Stimulated activated naive B cell treated with anti-CD40 and anti-IgM and Interleukin-4, amounts not matched to agents 10 μg/mL and 1 μg/mL and 100 μg/mL, for 72 hours (primary cell): ENCODE data around the gene XPO5.
A peak's percentile ranks its signal among the peaks of the same experiment; 100 is the strongest.

Experiments
- ATAC-seq, 2 donors: fragments of 150-1000 bp; cut with Tn5 transposase; replicated peaks; 2 replicates each; pipeline ENCODE4 v1.10.0; 2021; ENCODE audit warnings: moderate library complexity in 1 of 2
- DNase-seq: peaks from one replicate; pipeline ENCODE4 v3.0.0; 2021
- H3K27ac Mint-ChIP-seq: one replicate; pipeline ENCODE4 v1.8.0; 2022; ENCODE audit warnings: mild to moderate bottlenecking, mixed read lengths
- H3K27me3 Mint-ChIP-seq, 2 donors: one replicate each; pipeline ENCODE4 v1.8.0; 2022; ENCODE audit warnings: mixed read lengths in 2 of 2
- H3K36me3 Mint-ChIP-seq, 2 donors: one replicate each; pipeline ENCODE4 v1.8.0; 2022; ENCODE audit warnings: mixed read lengths in 2 of 2, mild to moderate bottlenecking in 1 of 2
- H3K4me1 Mint-ChIP-seq, 2 donors: one replicate each; pipeline ENCODE4 v1.8.0; 2022; ENCODE audit warnings: mixed read lengths in 2 of 2, mild to moderate bottlenecking in 1 of 2
- H3K4me3 Mint-ChIP-seq, 2 donors: one replicate each; pipeline ENCODE4 v1.8.0; 2022; ENCODE audit warnings: mild to moderate bottlenecking in 2 of 2, mixed read lengths in 2 of 2, moderate library complexity in 1 of 2
- H3K9me3 Mint-ChIP-seq, 2 donors: one replicate each; pipeline ENCODE4 v1.8.0; 2022; ENCODE audit warnings: mixed read lengths in 2 of 2, mild to moderate bottlenecking in 1 of 2

XPO5 gene

DNA sequence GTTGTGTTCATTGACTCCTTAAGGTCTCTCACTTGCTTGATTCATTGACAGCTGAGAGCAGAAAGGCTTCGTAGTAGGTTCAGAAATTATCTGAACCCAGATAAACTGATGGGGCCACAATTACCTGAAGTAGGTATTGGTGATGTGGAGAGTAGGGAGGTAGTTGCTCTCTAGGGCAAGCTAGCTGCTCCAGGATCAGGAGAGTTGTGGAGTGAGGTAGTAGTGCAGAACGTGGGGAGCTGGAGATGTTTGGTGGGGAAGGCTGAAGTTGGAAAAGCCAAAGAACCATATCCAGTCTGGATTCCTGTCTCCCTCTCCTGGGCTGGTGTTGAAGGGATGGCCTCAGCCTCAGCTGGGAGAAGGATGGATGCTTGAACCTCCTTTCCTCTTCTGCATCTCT lies 82.6 kb downstream of the XPO5 start:
- no peaks in the 10 kb centered on the region for H3K9me3 Mint-ChIP-seq
- H3K27me3 Mint-ChIP-seq = no peaks in the 10 kb centered on the region
- DNase-seq (no peak), ATAC-seq (no peak)
- H3K4me1 Mint-ChIP-seq = peaks cover 19 to 38% of the 10 kb centered on the region in 2 donors
- H3K4me3 Mint-ChIP-seq = no peak overlapping the region
- peaks cover 13 to 21% of the 10 kb centered on the region in 2 donors for H3K36me3 Mint-ChIP-seq
- H3K27ac Mint-ChIP-seq = no peak overlapping the region

DNA sequence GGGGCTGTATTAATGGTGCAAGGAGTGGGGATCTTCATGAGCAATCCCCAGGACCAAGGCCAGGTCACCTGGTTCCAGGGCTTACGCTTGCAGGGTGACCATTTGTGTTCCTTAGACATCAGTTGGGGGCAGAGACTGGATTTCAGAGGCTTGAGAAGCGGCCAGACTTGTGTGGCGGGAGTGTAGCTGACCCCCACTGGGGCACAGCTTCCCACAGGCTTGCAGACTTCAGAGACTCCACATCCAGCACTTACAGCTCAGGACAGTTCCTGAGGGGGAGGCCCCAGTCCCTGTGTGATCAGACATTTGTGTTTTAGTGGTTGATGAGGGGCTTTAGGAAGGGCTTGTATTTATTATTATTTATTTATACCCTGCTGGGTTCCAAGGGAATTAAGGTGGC lies 83.2 kb downstream of the XPO5 start:
- Mint-ChIP-seq H3K4me1 (peaks cover 19 to 41% of the 10 kb centered on the region in 2 donors), H3K36me3 (peaks cover 13 to 23% of the 10 kb centered on the region in 2 donors), H3K9me3 (no peaks in the 10 kb centered on the region), H3K27ac (no peak overlapping the region), H3K4me3 (no peak overlapping the region), H3K27me3 (no peaks in the 10 kb centered on the region)
- DNase-seq = no peak
- no peak for ATAC-seq

DNA sequence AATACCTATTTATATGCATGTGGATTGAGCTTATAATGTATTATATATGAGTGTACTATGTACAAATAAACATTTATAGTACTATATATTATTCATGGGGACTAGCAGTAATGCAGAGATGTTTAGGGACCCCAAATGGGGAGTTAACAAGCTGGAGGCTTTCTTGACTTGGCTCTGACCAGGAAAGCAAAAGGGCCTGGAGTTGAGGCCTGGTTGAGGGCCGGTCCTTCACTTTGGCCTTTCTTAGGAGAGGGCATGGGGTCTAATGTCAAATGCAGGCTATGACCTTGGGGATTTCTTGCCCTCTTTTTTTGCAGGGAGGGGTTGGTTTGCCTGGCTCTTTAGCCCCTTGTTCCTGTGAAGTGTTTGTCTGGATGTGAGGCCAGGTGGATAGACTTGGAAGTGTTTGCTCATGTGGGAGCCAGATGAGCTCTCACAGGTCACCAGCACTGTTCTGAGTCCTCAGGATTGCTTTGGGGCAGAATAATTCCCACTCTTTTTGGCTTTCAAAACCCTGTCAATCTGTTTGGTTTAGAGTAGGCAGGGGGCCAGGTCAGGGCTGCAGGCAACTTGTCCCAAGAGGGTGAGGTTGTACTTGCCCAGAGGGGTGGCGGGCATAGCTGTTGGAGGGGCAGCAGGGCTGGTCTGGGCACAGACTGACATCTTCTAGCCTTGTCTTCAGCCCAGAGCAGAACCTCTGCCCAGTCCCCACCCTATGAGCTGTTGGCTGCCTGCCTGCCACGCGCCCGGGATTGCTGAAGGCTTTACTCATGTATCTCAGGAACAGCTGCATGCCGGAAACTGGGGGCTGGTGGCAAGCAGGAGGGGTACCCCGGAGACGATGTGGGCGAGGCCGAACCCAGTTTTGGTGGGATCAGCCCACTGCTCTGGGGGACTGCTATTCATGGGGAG lies 83.8 kb downstream of the XPO5 start:
- Mint-ChIP-seq H3K27me3 (no peaks in the 10 kb centered on the region), H3K4me1 (peaks cover 19 to 41% of the 10 kb centered on the region in 2 donors), H3K4me3 (no peak overlapping the region), H3K9me3 (no peaks in the 10 kb centered on the region), H3K36me3 (peaks cover 9 to 23% of the 10 kb centered on the region in 2 donors), H3K27ac (no peak overlapping the region)
- ATAC-seq = no peak
- no peak for DNase-seq

DNA sequence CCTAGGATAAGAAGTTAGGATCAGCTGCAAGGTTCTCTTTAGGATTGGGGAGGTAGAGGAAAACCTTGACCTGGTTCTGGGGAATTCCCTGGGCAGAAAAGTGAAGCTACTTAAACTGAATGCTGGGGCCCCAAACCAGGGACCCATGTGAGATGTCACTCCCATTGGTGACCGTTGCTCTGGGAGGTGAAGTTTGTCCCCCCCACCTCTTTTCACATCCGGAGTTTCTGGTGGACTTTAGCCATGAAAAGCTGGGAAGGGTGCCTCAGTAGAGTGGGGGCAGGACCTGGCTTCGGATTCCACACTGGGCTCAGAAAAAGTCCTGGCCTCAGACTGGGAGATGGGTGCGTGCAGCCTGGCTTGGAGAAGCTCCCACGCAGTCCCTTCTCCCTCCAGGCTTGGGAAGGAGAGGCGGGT lies 85.3 kb downstream of the XPO5 start:
- ATAC-seq = no peak
- H3K9me3 Mint-ChIP-seq = no peaks in the 10 kb centered on the region
- peaks cover 19 to 41% of the 10 kb centered on the region in 2 donors for H3K4me1 Mint-ChIP-seq
- DNase-seq = no peak
- H3K4me3 Mint-ChIP-seq = no peak overlapping the region
- H3K27me3 Mint-ChIP-seq = no peaks in the 10 kb centered on the region
- no peak overlapping the region for H3K27ac Mint-ChIP-seq
- peaks cover 8 to 27% of the 10 kb centered on the region in 2 donors for H3K36me3 Mint-ChIP-seq

DNA sequence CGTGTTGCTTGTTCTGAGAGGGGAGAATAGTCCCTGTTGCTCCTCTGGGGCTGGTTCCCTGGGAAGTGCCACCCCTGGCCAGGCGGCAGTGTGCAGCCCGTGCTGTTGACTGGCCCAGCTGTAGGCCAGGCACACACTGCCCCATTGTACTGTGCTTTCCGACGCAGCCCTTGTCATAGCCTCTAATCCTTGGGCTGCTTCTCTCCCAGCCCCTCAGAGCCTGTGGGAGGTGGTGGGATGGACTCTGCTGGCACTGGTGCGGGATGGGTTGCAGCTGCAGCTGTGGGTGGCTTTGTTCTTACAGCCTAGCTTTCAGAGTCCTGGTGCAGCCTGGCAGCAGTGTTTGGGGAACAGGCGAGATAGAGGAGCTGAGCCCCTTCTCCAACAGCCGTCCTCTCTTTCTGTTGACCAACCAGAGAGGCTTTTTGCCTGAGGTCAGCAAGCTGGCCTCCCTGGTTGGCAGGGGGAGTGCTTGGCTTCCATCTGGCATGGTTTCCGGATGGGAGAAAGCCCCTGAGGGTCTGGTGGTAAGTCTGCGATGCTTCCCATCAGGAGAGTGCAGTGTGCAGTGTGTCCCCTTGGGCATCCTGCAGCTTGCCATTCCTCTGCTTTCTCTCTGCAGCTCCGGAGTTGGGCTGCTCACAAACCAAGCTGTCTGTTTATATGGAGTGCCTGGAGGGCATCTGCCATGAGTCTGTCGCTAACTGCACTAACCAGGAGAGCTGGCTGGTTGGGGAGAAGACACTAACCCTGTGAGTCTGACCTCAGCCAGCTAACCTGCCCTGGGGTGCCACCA lies 86.4 kb downstream of the XPO5 start:
- H3K27me3 Mint-ChIP-seq = no peaks in the 10 kb centered on the region
- ATAC-seq = no peak
- peak overlapping the region; percentile 20 for H3K27ac Mint-ChIP-seq
- H3K4me1 Mint-ChIP-seq = peaks cover 17 to 40% of the 10 kb centered on the region in 2 donors
- H3K36me3 Mint-ChIP-seq = peaks cover 8 to 30% of the 10 kb centered on the region in 2 donors
- no peaks in the 10 kb centered on the region for H3K9me3 Mint-ChIP-seq
- H3K4me3 Mint-ChIP-seq = no peak overlapping the region
- no peak for DNase-seq

DNA sequence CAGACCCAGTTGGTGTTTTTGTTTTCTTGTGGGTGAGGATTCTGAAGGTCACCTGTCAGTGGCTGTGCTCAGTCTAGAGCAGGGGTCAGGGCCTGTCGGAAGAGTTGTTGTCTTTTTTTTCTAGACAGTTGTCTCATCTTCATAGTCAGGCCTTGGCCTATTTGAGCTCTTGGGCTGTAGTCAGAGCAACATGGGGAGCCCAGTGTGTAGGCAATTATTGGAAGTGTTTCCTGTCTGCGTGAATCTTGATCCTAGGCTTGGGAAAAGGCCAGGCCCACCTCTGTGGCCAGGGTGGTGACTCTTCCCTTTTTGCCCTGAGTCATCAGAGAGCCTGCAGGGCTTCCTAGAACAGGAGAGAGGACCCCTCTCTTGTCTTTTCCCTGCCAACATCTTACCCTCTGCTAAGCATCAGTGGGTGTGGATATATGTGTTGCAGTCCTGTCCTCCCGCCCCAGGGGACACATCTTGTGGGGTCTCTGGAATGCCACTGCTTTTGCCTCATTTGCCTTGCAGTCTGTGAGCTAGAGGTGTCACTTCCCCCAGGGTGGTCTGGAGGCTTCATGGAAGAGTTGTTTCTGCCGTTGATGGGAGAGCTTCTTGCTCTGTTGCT lies 87.1 kb downstream of the XPO5 start:
- Mint-ChIP-seq H3K36me3 (peaks cover 8 to 27% of the 10 kb centered on the region in 2 donors), H3K27ac (peak overlapping the region; percentile 59), H3K4me3 (no peak overlapping the region), H3K4me1 (peaks cover 17 to 36% of the 10 kb centered on the region in 2 donors), H3K27me3 (no peaks in the 10 kb centered on the region), H3K9me3 (no peaks in the 10 kb centered on the region)
- DNase-seq (no peak), ATAC-seq (no peak)

DNA sequence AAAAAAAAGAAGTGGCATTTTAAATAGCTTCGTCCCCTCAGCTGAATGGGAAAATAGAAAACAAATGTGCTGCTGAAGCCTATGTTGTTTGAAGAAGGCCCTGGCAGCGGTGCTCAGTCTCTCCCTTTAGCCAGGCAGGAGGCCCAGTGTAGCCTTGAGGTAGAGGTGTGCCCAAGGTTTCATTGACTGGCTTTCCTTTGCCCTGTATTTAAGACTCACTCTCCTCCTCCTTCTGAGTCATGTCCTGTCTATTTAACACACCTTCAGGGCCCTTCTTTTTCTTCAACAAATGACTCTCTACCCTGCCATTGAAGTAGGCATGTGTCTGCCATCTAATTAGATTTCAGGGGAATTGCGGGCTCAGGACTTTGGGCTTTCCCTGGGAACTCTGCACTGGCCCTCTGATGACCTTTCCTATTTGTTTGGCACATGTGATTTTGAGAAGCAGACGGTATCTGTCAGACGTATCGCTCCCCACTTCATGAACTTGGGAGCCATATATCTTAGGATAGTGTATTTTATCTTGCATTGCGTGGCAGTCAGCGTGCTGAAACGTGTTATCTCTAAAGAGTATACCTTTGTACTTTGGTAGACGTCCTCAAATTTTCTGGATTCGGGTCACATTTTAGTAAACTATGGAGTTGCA lies 94.1 kb downstream of the XPO5 start:
- Mint-ChIP-seq H3K9me3 (no peaks in the 10 kb centered on the region), H3K4me3 (no peak overlapping the region), H3K4me1 (peaks cover 33 to 48% of the 10 kb centered on the region in 2 donors), H3K36me3 (peaks cover 5 to 15% of the 10 kb centered on the region in 2 donors), H3K27me3 (no peaks in the 10 kb centered on the region), H3K27ac (no peak overlapping the region)
- no peak for ATAC-seq
- no peak for DNase-seq

DNA sequence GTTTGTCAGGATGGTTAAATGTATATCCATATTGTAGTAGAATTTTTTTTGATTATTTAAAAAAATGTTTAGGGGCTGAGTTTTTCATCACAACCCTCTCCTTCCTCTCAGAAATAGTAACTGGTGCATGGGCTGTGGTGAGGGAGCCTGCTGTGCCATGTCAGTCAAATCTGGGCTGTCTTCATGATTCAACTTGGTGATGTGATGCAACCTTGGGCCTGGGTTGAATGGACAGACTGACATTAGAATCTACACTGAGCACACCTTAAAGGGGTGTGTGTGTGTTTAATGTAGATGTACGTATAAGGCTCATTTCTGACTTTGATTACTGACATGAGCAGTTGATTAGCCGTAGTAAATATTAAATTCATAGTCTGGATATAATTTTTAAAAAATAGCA lies 94.8 kb downstream of the XPO5 start:
- Mint-ChIP-seq H3K4me3 (no peak overlapping the region), H3K9me3 (no peaks in the 10 kb centered on the region), H3K27ac (no peak overlapping the region), H3K36me3 (peaks cover 5 to 13% of the 10 kb centered on the region in 2 donors), H3K27me3 (no peaks in the 10 kb centered on the region), H3K4me1 (peaks cover 33 to 50% of the 10 kb centered on the region in 2 donors)
- ATAC-seq = no peak
- DNase-seq = no peak

DNA sequence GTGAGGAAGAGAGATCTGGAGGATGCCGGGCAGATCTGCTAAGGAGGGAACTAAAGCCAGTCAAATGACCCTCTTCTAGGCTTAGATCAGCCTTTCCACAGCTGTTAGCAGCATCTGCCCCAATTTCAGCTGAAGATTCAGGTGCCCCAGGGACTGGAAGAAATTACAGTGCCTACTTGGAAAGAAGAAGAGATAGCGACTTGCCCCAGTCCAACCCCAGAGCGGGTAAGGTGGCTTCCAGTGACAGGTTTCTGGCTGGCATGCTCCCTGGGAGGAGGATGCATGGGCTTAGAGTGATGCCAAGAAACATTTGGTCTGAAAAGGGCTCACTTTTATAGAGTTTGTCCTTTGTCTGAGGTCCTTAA lies 97.8 kb downstream of the XPO5 start:
- Mint-ChIP-seq H3K27ac (peak overlapping the region; percentile 99), H3K4me3 (peak overlapping the region; percentile 97 to 99), H3K4me1 (peaks cover 28 to 45% of the 10 kb centered on the region in 2 donors), H3K9me3 (no peaks in the 10 kb centered on the region), H3K27me3 (no peaks in the 10 kb centered on the region), H3K36me3 (peaks cover 5% of the 10 kb centered on the region in 2 donors)
- DNase-seq (no peak), ATAC-seq (no peak)

DNA sequence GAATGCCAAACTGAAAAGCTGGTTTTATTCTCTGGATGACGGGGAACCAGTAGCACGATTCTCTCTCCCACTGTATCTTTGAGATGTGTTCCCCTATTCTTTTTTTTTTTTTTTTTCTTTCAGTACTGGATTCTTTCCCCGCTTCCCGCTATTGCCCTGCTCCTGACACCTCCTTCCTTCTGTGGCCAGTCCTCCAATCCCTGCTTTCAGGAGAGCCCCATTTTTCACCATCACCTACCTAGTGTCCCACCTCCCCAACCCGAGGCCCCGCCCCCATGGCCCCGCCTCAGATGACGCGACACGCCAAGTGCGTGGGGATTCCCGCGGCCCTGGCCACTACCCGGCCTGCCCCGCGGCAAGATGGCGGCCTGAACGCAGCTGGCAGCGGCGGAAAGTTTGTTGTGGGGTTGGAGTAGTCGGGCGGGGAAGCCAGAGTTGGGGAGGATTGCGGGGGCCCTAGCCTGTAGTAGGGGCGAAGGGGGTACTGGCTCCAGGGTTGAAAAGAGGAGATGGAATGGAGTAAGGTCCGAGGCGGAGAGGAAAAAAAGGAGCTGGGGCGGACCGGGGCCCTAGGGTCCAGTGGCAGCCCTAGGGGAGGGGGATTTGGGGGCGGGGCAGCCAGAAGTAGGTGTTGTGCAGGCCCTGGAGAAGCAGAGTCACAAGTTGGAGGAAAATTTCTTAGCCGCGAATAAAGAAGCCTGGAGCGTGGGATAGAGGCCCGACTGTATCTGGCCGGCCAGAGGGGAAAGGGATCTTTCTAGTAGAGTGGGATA lies 98.4 kb downstream of the XPO5 start, which contains the start of gene TJAP1:
TSS of gene TJAP1 (plus strand) at position 336 of the 773 bp plus-strand sequence. CDS start 21,432 bp downstream, outside the sequence.
- peak; percentile 90 for DNase-seq
- ATAC-seq = peak; percentile 100
- Mint-ChIP-seq H3K36me3 (peaks cover 4 to 5% of the 10 kb centered on the region in 2 donors), H3K4me1 (peaks cover 27 to 45% of the 10 kb centered on the region in 2 donors), H3K27ac (peak within 1 kb of the TSS; percentile 99), H3K27me3 (no peaks in the 10 kb centered on the region), H3K9me3 (no peaks in the 10 kb centered on the region), H3K4me3 (peak within 1 kb of the TSS; percentile 97 to 99)

DNA sequence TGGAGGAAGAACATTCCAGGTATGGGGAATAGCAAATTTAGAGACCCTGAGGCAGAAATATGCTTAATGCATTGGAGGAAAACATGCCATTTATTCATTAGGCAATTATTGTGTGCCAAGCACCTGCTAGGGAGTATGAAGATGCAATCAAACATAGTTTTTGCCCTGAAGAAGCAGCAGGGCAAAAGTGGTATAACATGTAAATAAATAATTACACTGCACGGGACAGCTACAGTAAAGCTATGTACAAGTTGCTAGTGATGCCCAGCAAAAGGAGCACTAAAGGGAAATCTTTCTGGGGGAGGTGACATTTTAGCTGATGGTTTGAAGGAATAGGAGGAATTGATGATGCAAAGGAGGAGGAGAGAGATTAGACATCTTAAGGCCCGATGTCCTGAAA lies 99.1 kb downstream of the XPO5 start:
- Mint-ChIP-seq H3K9me3 (no peaks in the 10 kb centered on the region), H3K27me3 (no peaks in the 10 kb centered on the region), H3K4me3 (peak overlapping the region; percentile 97 to 99), H3K27ac (peak overlapping the region; percentile 99), H3K36me3 (peaks cover 3% of the 10 kb centered on the region in 2 donors), H3K4me1 (peaks cover 22 to 41% of the 10 kb centered on the region in 2 donors)
- ATAC-seq (peak; percentile 38 to 41), DNase-seq (no peak)

DNA sequence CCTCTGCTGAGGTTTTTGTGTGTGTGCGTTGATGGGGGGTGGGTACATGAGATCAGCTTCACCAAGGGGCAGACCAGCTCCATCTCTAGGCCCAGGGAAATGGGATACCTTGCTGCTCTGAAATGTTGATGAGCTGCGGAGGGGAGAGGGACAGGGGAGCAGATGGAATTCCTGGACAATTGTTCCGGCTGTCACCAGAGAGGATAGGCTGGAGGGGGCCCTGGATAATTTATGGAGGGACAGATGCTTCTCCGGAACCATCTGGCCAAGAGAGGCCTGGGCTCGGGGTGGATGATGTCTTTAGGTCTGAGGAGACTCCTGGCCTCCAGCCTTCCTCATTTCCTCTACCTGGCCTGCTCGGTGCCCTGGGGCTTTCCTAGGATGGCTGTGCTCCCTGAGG lies 100.3 kb downstream of the XPO5 start:
- Mint-ChIP-seq H3K36me3 (no peaks in the 10 kb centered on the region), H3K4me1 (peaks cover 16 to 38% of the 10 kb centered on the region in 2 donors), H3K9me3 (no peaks in the 10 kb centered on the region), H3K27ac (no peak overlapping the region), H3K4me3 (no peak overlapping the region), H3K27me3 (peaks cover 9 to 11% of the 10 kb centered on the region in 2 donors)
- ATAC-seq (no peak), DNase-seq (no peak)

DNA sequence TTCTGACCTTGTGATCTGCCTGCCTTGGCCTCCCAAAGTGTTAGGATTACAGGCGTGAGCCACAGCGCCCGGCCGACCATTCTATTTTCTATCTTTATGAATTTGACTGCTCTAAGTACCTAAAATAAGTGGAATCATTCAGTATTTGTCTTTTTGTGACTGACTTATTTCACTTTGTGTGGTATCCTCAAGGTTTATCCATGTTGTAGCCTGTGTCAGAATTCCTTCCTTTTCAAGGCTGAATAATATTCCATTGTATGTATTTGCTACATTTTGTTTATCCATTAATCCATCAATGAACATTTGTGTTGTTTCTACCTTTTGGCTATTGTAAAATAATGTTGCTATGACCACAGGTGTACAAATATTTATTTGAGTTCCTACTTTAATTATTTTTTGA lies 103.3 kb downstream of the XPO5 start:
- Mint-ChIP-seq H3K4me3 (no peak overlapping the region), H3K27ac (no peak overlapping the region), H3K4me1 (peaks cover 3 to 10% of the 10 kb centered on the region in 2 donors), H3K27me3 (peaks cover 25 to 35% of the 10 kb centered on the region in 2 donors), H3K36me3 (no peaks in the 10 kb centered on the region), H3K9me3 (no peaks in the 10 kb centered on the region)
- DNase-seq (no peak), ATAC-seq (no peak)
